Astrocyte (in vitro differentiated cells and primary cell): ENCODE data around the gene LTC4S.

Experiments used
- CTCF ChIP-seq: IDR thresholded peaks from 2 replicates; pipeline ENCODE4 v1.5.1; 2011; ENCODE audit warnings: low read depth, mild to moderate bottlenecking, inconsistent platforms, low read length, moderate library complexity; ENCODE audit not compliant: insufficient read depth
- EZH2 ChIP-seq: IDR thresholded peaks from 2 replicates; pipeline ENCODE4 v1.6.1; 2012; ENCODE audit warnings: mild to moderate bottlenecking, low read length, inconsistent platforms; ENCODE audit not compliant: insufficient read depth

GRCh38 chr5:179798144-179798770, 4.5 kb downstream of the LTC4S start:
- TF ChIP-seq CTCF (no peak), EZH2 (no peak)
